Ovary (tissue), 3 donors: ENCODE results near the gene LIN28A.

Source experiments
- EP300 ChIP-seq: sonication (generic); formaldehyde crosslinking; IDR thresholded peaks from one replicate; pipeline ENCODE4 v1.6.1; 2017; ENCODE audit warnings: antibody characterized with exemption
- POLR2A ChIP-seq: fragments of 450-650 bp; IDR thresholded peaks from one replicate; pipeline ENCODE4 v1.6.1; 2017; ENCODE audit warnings: antibody characterized with exemption, mild to moderate bottlenecking, moderate library complexity
- TF ChIP-seq, protein P1 (sequence below), 3 donors: fragments of 450-650 bp in 2 of 3; fragments of 200-600 bp in 1 of 3; IDR thresholded peaks; one replicate each; pipeline versions ENCODE4 v1.5.1 to v1.8.0; 2016 to 2022; ENCODE audit warnings: antibody characterized with exemption in 3 of 3, mild to moderate bottlenecking in 1 of 3
- donor health status: DM: no; HTN: no; CAD: no.

DNA sequence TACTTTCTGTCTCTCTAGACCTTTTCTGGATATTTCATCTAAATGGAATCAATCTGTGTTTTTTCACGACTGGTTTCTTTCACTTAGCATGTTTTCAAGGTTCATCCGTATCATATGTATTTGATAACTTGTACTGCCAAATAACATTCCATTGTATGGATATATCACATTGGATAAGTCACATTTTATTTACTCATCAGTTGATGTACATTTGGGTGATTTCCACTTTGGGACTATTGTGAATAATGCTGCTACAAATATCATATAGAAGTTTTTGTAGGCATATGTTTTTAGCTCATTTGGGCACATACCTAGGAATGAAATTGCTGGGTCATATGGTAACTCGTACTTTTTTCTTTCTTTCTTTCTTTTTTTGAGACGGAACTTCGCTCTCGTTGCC lies 68.4 kb downstream of the LIN28A start:
- no peak for TF ChIP-seq POLR2A
- TF ChIP-seq, protein P1, sequence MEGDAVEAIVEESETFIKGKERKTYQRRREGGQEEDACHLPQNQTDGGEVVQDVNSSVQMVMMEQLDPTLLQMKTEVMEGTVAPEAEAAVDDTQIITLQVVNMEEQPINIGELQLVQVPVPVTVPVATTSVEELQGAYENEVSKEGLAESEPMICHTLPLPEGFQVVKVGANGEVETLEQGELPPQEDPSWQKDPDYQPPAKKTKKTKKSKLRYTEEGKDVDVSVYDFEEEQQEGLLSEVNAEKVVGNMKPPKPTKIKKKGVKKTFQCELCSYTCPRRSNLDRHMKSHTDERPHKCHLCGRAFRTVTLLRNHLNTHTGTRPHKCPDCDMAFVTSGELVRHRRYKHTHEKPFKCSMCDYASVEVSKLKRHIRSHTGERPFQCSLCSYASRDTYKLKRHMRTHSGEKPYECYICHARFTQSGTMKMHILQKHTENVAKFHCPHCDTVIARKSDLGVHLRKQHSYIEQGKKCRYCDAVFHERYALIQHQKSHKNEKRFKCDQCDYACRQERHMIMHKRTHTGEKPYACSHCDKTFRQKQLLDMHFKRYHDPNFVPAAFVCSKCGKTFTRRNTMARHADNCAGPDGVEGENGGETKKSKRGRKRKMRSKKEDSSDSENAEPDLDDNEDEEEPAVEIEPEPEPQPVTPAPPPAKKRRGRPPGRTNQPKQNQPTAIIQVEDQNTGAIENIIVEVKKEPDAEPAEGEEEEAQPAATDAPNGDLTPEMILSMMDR (IDR thresholded peaks at IDR 0.05) = no peak
- no peak for TF ChIP-seq EP300
